ENCODE data around the gene TGM3.

TGM3 gene

DNA sequence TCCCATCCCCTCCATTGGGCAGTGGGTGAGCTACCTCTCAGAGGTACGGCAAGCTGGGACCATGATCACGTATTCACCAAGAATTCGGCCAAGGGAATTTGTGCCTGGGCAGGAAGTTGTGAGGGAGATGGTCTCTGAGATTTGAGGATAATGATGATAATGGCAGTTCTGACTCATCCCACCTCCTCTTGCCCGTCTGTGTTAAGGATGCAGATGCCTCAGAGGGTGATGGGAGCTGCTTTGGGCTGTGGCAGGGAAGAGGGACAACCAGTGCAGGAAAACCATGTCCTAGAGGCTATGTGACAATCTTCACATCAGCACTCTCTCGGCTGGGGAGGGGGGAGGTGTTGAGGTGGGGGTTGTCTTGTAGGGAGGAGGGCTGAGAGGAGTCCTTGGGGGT lies 89.2 kb downstream of the TGM3 start:
- DNase-seq, result no peak

DNA sequence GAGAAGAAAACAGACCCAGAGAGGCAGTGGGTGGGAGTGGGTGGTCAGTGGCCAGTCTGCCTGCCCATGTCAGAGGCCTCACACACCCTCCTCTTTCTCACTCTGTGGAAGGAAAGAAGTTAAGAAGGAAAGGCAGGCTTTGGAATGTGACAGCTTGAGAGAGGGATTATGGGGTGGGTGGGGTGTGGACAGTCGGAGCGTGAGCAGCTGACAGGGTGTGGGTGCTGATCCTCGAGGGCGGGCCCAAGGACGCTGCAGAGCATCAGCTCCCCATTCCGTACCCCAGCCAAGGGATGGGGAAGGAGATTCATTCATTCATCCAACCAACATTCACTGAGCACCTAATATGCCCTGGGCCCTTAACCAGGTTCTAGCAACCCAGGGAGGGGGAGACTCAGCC lies 89.7 kb downstream of the TGM3 start:
- no peak for DNase-seq

DNA sequence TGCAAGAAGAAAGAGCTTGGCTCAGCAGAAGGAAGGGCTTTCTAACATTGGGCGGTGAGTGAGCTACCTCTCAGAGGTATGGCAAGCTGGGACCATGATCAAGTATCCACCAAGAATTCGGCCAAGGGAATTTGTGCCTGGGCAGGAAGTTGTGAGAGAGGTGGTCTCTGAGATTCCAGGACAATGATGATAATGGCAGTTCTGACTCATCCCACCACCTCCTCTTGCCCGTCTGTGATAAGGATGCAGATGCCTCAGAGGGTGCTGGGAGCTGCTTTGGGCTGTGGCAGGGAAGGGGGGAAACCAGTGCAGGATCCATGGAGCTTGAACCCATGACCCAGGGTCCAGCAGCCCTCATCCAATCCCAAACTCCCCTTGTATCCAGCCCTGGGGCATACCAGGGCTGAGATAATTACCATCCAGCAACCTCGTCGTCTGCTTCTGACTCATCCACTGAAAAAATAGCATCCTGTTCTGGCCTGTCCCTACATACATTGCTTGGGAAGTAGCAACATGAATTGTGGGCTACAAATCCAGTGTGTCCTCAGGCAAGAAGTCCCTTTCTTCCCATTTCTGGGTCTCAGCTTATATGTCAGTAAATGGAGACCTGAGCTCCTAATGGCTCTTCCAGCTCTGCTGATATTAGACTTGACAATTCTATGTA lies 90.8 kb downstream of the TGM3 start:
- no peak for DNase-seq

DNA sequence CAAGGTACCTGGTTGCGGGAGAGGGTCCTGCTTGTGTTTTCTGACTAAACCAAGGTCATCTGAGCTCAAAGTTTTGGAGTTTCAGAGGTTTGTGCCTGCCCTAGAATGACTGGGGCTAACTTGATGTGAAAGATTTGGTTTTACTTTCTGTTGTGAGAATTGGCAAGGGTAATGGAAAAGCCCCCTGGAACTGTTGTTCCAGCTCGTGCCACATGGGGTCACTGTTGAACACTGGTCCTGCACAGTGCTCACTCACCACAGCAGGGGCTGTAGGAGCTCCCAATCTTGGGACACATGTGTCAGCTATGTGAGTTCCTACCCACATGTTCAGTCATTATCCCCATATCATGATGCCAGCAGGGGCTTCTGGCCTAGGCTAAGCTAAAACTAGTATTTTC lies 91.4 kb downstream of the TGM3 start:
- no peak for DNase-seq

DNA sequence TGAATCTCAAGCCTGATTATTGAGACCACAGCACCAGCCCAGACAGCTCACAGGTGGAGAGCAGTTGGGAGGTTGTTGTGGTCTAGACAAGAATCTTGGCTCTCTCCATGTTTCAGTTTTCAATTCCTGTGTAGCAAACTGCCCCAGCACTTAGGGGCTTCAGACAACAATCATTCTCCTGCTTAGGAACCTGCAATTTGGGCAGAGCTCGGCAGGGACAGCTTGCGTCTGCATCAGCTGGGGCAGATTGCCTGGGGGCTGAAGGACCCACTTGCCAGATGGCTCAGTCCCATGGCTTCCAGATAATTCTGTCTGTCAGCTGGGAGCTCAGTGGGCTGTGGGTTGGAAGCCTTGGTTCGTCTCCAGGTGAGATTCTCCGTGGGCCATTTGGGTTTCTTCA lies 91.8 kb downstream of the TGM3 start:
- DNase-seq, result no peak
